ENCODE results near the gene RPS19BP1. TPM values are rescaled to one million over a fixed set of nuclear protein-coding genes. Genes with fewer than 3 reads are reported as not detected.

Gene RPS19BP1
- total and polyA plus RNA-seq, 8 donors, result 36.9 to 684 (median 155) TPM

- Histone ChIP-seq H3K9me3 (no peaks in the 10 kb centered on the region), H3K4me1 (peaks cover 0 to 11% (median 6%) of the 10 kb centered on the region in 4 donors), H3K36me3 (no peaks in the 10 kb centered on the region), H3K27me3 (peaks cover 0 to 89% (median 42%) of the 10 kb centered on the region in 3 donors), H3K4me3 (no peak overlapping the region), H3K27ac (no peak overlapping the region)
- 26 to 32% (median 30%) methylated on average over 39 of the region's 39 CpGs for WGBS, 5 donors
- TF ChIP-seq POLR2A (IDR thresholded peaks at IDR 0.05) (no peak), POLR2AphosphoS5 (IDR thresholded peaks at IDR 0.05) (no peak), EP300 (IDR thresholded peaks at IDR 0.05) (no peak)
- TF ChIP-seq, protein P1, sequence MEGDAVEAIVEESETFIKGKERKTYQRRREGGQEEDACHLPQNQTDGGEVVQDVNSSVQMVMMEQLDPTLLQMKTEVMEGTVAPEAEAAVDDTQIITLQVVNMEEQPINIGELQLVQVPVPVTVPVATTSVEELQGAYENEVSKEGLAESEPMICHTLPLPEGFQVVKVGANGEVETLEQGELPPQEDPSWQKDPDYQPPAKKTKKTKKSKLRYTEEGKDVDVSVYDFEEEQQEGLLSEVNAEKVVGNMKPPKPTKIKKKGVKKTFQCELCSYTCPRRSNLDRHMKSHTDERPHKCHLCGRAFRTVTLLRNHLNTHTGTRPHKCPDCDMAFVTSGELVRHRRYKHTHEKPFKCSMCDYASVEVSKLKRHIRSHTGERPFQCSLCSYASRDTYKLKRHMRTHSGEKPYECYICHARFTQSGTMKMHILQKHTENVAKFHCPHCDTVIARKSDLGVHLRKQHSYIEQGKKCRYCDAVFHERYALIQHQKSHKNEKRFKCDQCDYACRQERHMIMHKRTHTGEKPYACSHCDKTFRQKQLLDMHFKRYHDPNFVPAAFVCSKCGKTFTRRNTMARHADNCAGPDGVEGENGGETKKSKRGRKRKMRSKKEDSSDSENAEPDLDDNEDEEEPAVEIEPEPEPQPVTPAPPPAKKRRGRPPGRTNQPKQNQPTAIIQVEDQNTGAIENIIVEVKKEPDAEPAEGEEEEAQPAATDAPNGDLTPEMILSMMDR (IDR thresholded peaks at IDR 0.05), result no peak
- intact Hi-C loops (cut with DNase I; ENCODE audit: low total_unique reads), result no loop called here
- peak in 1 of 2 donors; percentile 88 for DNase-seq
Observed at GRCh38 chr22:39545386-39546365, 13.1 kb upstream of the RPS19BP1 start.

GRCh38 chr22:39543095-39543494, 10.5 kb upstream of the RPS19BP1 start:
- peaks cover 0 to 11% (median 6%) of the 10 kb centered on the region in 4 donors for H3K4me1 ChIP-seq
- intact Hi-C loops (cut with DNase I; ENCODE audit: low total_unique reads), result no loop called here
- peak in 1 of 2 donors; percentile 55 for DNase-seq
- WGBS, 5 donors, result 16 to 25% (median 21%) methylated on average over 11 of the region's 11 CpGs
- H3K9me3 ChIP-seq, result no peaks in the 10 kb centered on the region
- no peak overlapping the region for H3K27ac ChIP-seq
- H3K27me3 ChIP-seq, result peaks cover 0 to 63% (median 25%) of the 10 kb centered on the region in 3 donors
- no peaks in the 10 kb centered on the region for H3K36me3 ChIP-seq
- no peak overlapping the region for H3K4me3 ChIP-seq
- TF ChIP-seq, protein P1 (IDR thresholded peaks at IDR 0.05), result no peak
- TF ChIP-seq EP300 (IDR thresholded peaks at IDR 0.05), result no peak
- no peak for TF ChIP-seq POLR2A (IDR thresholded peaks at IDR 0.05)
- TF ChIP-seq POLR2AphosphoS5 (IDR thresholded peaks at IDR 0.05), result no peak

GRCh38 chr22:39537975-39538374, 5.4 kb upstream of the RPS19BP1 start:
- Histone ChIP-seq H3K4me3 (no peak overlapping the region), H3K27ac (no peak overlapping the region), H3K4me1 (peaks cover 5 to 15% (median 14%) of the 10 kb centered on the region in 4 donors), H3K27me3 (peaks cover 0 to 13% (median 0%) of the 10 kb centered on the region in 3 donors), H3K36me3 (no peaks in the 10 kb centered on the region), H3K9me3 (no peaks in the 10 kb centered on the region)
- 33 to 45% (median 44%) methylated on average over 2 of the region's 2 CpGs for WGBS, 5 donors
- intact Hi-C loops (cut with DNase I; ENCODE audit: low total_unique reads), result loop anchor here (5.0 kb wide), 1 partner anchor 489 kb away; no protein-coding TSS in a partner anchor
- no peak for DNase-seq
- TF ChIP-seq, protein P1 (IDR thresholded peaks at IDR 0.05), result no peak
- TF ChIP-seq EP300 (IDR thresholded peaks at IDR 0.05), result no peak
- no peak for TF ChIP-seq POLR2AphosphoS5 (IDR thresholded peaks at IDR 0.05)
- TF ChIP-seq POLR2A (IDR thresholded peaks at IDR 0.05), result no peak

DNA sequence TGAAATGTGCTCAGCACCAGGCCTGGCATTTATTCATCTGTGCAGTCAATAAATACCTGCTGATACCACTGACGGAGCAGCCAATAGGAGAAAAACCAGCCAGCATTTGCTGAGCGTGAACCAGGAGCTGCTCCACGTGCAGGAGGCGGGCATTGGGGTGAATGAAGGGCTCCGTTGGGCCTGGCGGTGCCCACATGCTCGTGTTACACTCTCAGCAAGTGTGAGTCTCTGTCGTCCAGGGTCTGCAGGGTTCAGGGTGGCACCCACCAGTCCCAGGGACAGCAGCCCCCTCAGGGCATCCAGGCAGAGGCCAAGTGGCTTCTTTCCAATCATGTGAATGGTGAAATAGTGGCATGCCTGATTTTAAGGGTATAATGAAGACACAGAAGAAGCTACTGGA, 4.2 kb upstream of the RPS19BP1 start:
- no peak for DNase-seq
- TF ChIP-seq EP300 (IDR thresholded peaks at IDR 0.05) (no peak), POLR2A (IDR thresholded peaks at IDR 0.05) (no peak), POLR2AphosphoS5 (IDR thresholded peaks at IDR 0.05) (no peak)
- TF ChIP-seq, protein P1 (IDR thresholded peaks at IDR 0.05), result no peak
- Histone ChIP-seq H3K36me3 (no peaks in the 10 kb centered on the region), H3K27ac (no peak overlapping the region), H3K4me1 (peaks cover 9 to 21% (median 19%) of the 10 kb centered on the region in 4 donors), H3K27me3 (peaks cover 0 to under 1% (median 0%) of the 10 kb centered on the region in 3 donors), H3K4me3 (no peak overlapping the region), H3K9me3 (no peaks in the 10 kb centered on the region)
- 55 to 70% (median 60%) methylated on average over 5 to 8 of the region's 8 CpGs for WGBS, 5 donors
- intact Hi-C loops (cut with DNase I; ENCODE audit: low total_unique reads), result loop anchor here (5.0 kb wide), 1 partner anchor 491 kb away; no protein-coding TSS in a partner anchor
